GM12892 (cell line): ENCODE measurements around the gene SERPINC1.

Source experiments
- POLR2A ChIP-seq: IDR thresholded peaks from 2 replicates; pipeline ENCODE4 v1.6.1; 2011; ENCODE audit warnings: low read depth, low read length, control low read depth
- POLR2AphosphoS5 ChIP-seq: IDR thresholded peaks from 2 replicates; pipeline ENCODE4 v1.6.1; 2011; ENCODE audit warnings: low read depth, low read length, control low read depth

DNA sequence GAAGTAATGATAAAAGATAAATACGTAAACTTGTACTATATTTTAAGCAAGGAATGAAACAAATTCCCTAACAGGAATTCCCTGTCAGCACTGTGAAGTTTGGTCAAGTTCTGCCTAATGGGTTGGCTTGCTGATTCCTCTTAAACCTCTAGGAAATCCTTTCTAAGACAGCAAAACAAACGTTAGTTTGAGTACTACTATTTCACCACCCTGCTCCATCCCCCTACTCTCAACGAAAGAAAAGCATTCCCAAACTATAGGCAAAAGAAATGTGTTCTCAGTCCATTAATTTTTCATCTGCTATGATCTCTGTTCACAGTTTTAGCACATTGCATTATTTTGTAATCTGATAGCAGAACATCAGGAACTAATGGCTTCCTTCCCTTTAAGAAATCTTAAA is 16.1 kb downstream of the SERPINC1 start:
- TF ChIP-seq POLR2A (no peak), POLR2AphosphoS5 (no peak)
